Right kidney (tissue), 9 donors: ENCODE results near the gene ZNF98.

Experiments used
- DNase-seq: peaks from one replicate; pipeline ENCODE4 v3.0.0-alpha.2; 2016
- long read RNA-seq, 8 donors: transcript quantifications; one replicate each; lab custom pipeline, GENCODE V29; 2026

Gene ZNF98
- long read RNA-seq, donor 1, result 0 reads
- long read RNA-seq, donor 2, result 0 reads
- long read RNA-seq, donor 3, result 0 reads
- long read RNA-seq, donor 4, result 0 reads
- long read RNA-seq, donor 5, result 0 reads
- long read RNA-seq, donor 6, partial matches to known transcripts, result 0 of 1 reads
- long read RNA-seq, donor 6, other reads (novel, unspliced or antisense), result 0 of 1 reads
- long read RNA-seq, donor 7, result 0 reads
- long read RNA-seq, donor 8, partial matches to known transcripts, result 0 of 1 reads
- long read RNA-seq, donor 8, other reads (novel, unspliced or antisense), result 0 of 1 reads

- no peak for DNase-seq
Observed at GRCh38 chr19:22422211-22422610, at the start of gene ZNF98. Gene ZNF98, minus strand, starts transcription at chr19:22422346. Its CDS starts 122 bp downstream, at chr19:22422224.

DNA sequence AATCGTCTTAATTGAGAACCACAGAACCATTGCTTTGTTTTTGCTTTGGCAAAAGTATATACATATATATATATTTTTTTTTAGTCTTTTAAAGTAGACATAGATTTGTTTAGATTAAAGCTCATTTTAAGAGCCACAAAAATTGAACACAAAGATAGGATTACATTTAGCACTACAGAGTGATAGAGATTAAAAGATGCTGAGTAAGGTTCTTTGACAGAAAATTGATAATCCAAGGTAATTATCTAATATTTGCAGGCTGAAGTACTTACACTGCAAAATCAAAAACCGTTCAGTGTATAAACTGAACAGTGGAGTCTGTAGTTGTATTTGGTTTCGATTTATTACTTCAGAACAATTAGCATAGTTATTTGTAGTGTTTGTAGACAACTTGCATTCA is 24.5 kb upstream of the ZNF98 start:
- no peak for DNase-seq

DNA sequence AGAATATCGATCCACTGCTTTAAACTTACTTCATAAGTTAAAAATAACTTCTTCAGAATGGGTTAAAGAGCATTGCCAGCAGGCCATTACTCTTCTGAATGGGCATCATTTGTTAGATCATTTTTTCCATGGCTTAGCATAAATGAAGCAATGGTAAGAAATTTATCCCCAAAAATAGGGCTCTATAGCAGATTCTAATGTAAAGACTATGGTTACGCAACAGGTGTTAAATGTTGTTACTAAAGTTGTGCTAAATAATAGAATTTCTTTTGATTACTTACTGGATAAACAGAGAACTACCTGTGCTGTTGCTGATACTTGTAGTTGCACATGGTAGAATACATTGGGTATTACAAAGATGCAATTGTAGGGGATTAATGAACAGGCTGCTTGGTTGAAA is 15.9 kb upstream of the ZNF98 start:
- no peak for DNase-seq

GRCh38 chr19:22427960-22428913 is 6.1 kb upstream of the ZNF98 start:
- DNase-seq, result peak; percentile 71

- no peak for DNase-seq
Observed at GRCh38 chr19:22427547-22427946, 5.4 kb upstream of the ZNF98 start.

- DNase-seq, result no peak
Observed at GRCh38 chr19:22426901-22427300, 4.8 kb upstream of the ZNF98 start.

DNA sequence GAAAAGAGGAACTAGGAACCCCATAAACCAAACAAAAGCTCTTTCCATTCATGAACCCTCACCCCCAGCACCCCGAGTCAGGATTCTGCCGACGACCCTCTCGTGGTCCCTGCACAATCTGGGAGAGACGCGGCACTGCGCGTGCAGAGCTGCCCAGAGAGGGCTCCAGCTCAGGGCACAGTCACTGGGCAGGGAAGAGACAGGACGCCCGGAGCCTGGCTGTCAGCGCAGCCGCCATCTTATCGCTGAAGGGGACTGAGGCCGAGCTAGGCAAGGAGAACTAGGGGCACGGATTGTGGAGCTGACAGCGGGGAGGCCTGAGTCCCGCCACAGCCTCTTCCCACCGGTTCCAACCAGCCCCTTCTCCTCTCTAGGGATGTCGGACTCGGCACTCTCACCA is 349 bp downstream of the ZNF98 start:
- DNase-seq, result peak; percentile 52

- DNase-seq, result no peak
Observed at GRCh38 chr19:22354665-22355064, 67.5 kb downstream of the ZNF98 start.
